GM23248 (cell line): ENCODE measurements around the gene CFAP100. TPM values are rescaled to one million over a fixed set of nuclear protein-coding genes. Genes with fewer than 3 reads are reported as not detected.

Source experiments
- DNase-seq: peaks from one replicate; pipeline ENCODE4 v3.0.0-alpha.2; 2015
- H2AFZ ChIP-seq: fragments of 200-600 bp; sonication (generic); 2 replicates; pipeline ENCODE4 v1.6.1; 2016; ENCODE audit warnings: antibody characterized with exemption
- H3F3A ChIP-seq: fragments of 200-600 bp; sonication (generic); 2 replicates; pipeline ENCODE4 v1.6.1; 2016; ENCODE audit warnings: mild to moderate bottlenecking, antibody characterized with exemption, mixed run types; ENCODE audit not compliant: insufficient read depth
- H3K27ac ChIP-seq: fragments of 200-600 bp; sonication (generic); 2 replicates; pipeline ENCODE4 v1.5.1; 2016; ENCODE audit warnings: mild to moderate bottlenecking
- H3K27me3 ChIP-seq: fragments of 200-600 bp; sonication (generic); replicated peaks from 2 replicates; pipeline ENCODE4 v1.6.1; 2016; ENCODE audit warnings: mild to moderate bottlenecking; ENCODE audit not compliant: insufficient read depth
- H3K36me3 ChIP-seq: fragments of 200-600 bp; sonication (generic); 2 replicates; pipeline ENCODE4 v1.6.1; 2016; ENCODE audit warnings: low read depth, mild to moderate bottlenecking
- H3K4me1 ChIP-seq: fragments of 200-600 bp; sonication (generic); 2 replicates; pipeline ENCODE4 v1.6.1; 2016; ENCODE audit warnings: mild to moderate bottlenecking; ENCODE audit not compliant: insufficient read depth
- H3K4me2 ChIP-seq: fragments of 200-600 bp; sonication (generic); one replicate; pipeline ENCODE4 v1.6.1; 2016; ENCODE audit warnings: mild to moderate bottlenecking; ENCODE audit not compliant: unreplicated experiment
- H3K4me3 ChIP-seq: fragments of 200-600 bp; sonication (generic); 2 replicates; pipeline ENCODE4 v1.5.1; 2016; ENCODE audit warnings: mild to moderate bottlenecking
- H3K79me2 ChIP-seq: fragments of 200-600 bp; sonication (generic); 2 replicates; pipeline ENCODE4 v1.6.1; 2016; ENCODE audit warnings: mild to moderate bottlenecking; ENCODE audit not compliant: insufficient read depth
- H3K9ac ChIP-seq: fragments of 200-600 bp; sonication (generic); 2 replicates; pipeline ENCODE4 v1.6.1; 2016; ENCODE audit warnings: mild to moderate bottlenecking
- H3K9me2 ChIP-seq: fragments of 200-600 bp; sonication (generic); 2 replicates; pipeline ENCODE4 v1.6.1; 2016; ENCODE audit warnings: mixed run types, mild to moderate bottlenecking, moderate library complexity; ENCODE audit not compliant: insufficient read depth
- H3K9me3 ChIP-seq: fragments of 200-600 bp; sonication (generic); one replicate; pipeline ENCODE4 v1.6.1; 2017; ENCODE audit warnings: low read depth
- H4K20me1 ChIP-seq: fragments of 200-600 bp; sonication (generic); 2 replicates; pipeline ENCODE4 v1.6.0; 2016; ENCODE audit not compliant: insufficient read depth
- EZH2 ChIP-seq: fragments of 200-600 bp; sonication (generic); IDR thresholded peaks from 2 replicates; pipeline ENCODE4 v1.6.1; 2018; ENCODE audit warnings: antibody characterized with exemption, mild to moderate bottlenecking; ENCODE audit not compliant: insufficient read depth, poor library complexity, severe bottlenecking
- EZH2phosphoT487 ChIP-seq: fragments of 200-600 bp; sonication (generic); IDR thresholded peaks from 2 replicates; pipeline ENCODE4 v1.6.1; 2018; ENCODE audit warnings: antibody characterized with exemption, moderate library complexity, mild to moderate bottlenecking, low read depth; ENCODE audit not compliant: insufficient read depth
- WGBS, 2 experiments: methylation state at CpG; one replicate each; pipeline ENCODE4 v1.1.6; 2015 to 2017; ENCODE audit warnings: low lambda C conversion rate in 2 of 2, low coverage in 1 of 2; ENCODE audit errors: missing lambda C conversion rate in 2 of 2; 5-methylcytosine and 5-hydroxymethylcytosine counted together
- in situ Hi-C: fragments of 300-500 bp; cut with MboI; formaldehyde crosslinking; loops from 2 replicates; pipeline ENCODE4 v1.15.0; 2020
- polyA plus RNA-seq: library from polyadenylated mRNA; unstranded; fragments of >200 nt; fragmentation: Nextera tagmentation; extraction: Ambion mirVana; gene quantifications from 2 replicates; pipeline ENCODE4 v1.2.1, GENCODE V29; 2016
- total RNA-seq: library from RNA; depleted of rRNA; stranded (reverse); fragments of >200 nt; shearing (Covaris generic); gene quantifications from 2 replicates; pipeline ENCODE4 v1.2.3, GENCODE V29; 2014

Gene CFAP100
- total and polyA plus RNA-seq, 2 experiments from 2014 or later, result not detected

DNA sequence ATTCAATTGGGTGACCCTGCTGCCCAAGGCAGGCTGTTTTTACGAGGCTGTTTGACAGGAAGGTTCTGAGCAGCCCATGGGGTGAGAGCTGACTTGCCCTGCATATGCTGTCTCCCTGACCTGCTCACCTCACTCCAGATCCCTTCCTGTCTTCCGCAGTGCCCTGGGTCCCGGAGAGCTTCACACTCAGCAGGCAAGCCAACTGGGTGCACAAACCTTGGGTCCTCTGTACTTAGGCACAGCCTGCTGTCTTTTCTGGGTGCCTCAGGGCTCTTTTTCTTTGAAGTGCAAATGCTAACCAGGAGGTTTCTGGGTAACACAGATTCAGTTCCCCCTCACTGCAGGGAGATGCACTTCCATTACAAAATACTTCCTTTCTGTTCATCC, 48.1 kb downstream of the CFAP100 start:
- Histone ChIP-seq H3F3A (no peaks in the 10 kb centered on the region), H3K27me3 (no peaks in the 10 kb centered on the region), H3K36me3 (no peaks in the 10 kb centered on the region), H4K20me1 (no peaks in the 10 kb centered on the region), H3K4me1 (no peaks in the 10 kb centered on the region), H3K27ac (no peak overlapping the region), H3K79me2 (no peaks in the 10 kb centered on the region), H3K4me3 (no peak overlapping the region), H3K9me2 (no peaks in the 10 kb centered on the region), H2AFZ (no peak overlapping the region), H3K4me2 (no peak overlapping the region), H3K9me3 (no peaks in the 10 kb centered on the region), H3K9ac (no peak overlapping the region)
- DNase-seq, result no peak
- in situ Hi-C loops, result no loop called here
- WGBS, 2 experiments, result 84 to 86% methylated on average over 3 of the region's 3 CpGs
- TF ChIP-seq EZH2phosphoT487 (no peak), EZH2 (no peak)

DNA sequence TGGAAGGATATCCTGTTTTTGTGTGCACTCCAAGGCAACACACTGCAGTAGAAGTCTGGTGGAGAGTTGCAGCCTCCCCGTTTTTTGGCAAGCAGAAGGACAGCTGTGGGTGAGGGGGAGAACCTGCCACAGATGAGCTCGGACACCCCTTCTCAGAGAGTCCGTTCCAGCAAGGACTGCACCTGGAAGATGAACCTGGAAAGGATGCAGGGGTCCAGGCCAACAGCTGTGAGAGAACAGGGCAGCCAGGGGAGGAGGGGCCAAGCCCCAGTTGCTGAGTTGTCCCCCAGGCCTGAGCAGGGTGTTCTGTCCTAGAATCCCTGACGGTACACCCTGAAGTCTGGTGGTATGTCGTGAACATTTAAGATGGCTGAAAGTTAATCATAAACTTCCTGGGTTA, 50.8 kb downstream of the CFAP100 start:
- Histone ChIP-seq H4K20me1 (no peaks in the 10 kb centered on the region), H3K27ac (no peak overlapping the region), H3K9me3 (no peaks in the 10 kb centered on the region), H3K4me2 (no peak overlapping the region), H3K79me2 (no peaks in the 10 kb centered on the region), H3K9me2 (no peaks in the 10 kb centered on the region), H3K4me1 (no peaks in the 10 kb centered on the region), H2AFZ (no peak overlapping the region), H3K36me3 (no peaks in the 10 kb centered on the region; the same call in 1 of the 2 replicates), H3K9ac (no peak overlapping the region), H3K4me3 (no peak overlapping the region), H3K27me3 (no peaks in the 10 kb centered on the region), H3F3A (no peaks in the 10 kb centered on the region)
- no peak for DNase-seq
- TF ChIP-seq EZH2, result no peak
- TF ChIP-seq EZH2phosphoT487, result no peak
- WGBS, 2 experiments, result 76 to 82% methylated on average over 5 of the region's 5 CpGs
- in situ Hi-C loops, result no loop called here

DNA sequence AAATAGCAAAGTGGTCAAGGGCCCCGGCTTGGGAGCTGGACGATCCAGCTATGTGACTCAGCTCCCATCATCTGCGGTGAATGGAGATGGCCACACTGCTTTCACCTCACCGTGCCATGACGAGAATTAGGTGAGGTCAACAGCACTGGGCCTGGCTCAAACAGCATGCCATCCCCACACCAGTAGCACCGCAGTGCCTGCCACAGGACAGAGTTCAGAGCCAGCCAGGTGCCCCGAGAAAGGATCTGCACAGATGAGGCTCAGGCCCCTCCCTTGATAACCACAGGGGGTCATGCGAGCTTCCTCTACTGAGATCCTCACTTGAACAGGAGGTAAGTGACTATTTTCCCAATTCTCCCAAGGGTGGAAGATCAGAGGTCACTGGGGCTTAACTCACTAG, 51.6 kb downstream of the CFAP100 start:
- H2AFZ ChIP-seq, result no peak overlapping the region
- H3K79me2 ChIP-seq, result no peaks in the 10 kb centered on the region
- 99% methylated on average over 8 of the region's 8 CpGs for WGBS, 2 experiments
- in situ Hi-C loops, result no loop called here
- H3K27me3 ChIP-seq, result no peaks in the 10 kb centered on the region
- H3K9ac ChIP-seq, result no peak overlapping the region
- H3K36me3 ChIP-seq, result no peaks in the 10 kb centered on the region; the same call in 1 of the 2 replicates
- no peak overlapping the region for H3K4me3 ChIP-seq
- no peaks in the 10 kb centered on the region for H3K4me1 ChIP-seq
- no peaks in the 10 kb centered on the region for H3F3A ChIP-seq
- no peak overlapping the region for H3K27ac ChIP-seq
- no peaks in the 10 kb centered on the region for H4K20me1 ChIP-seq
- no peak for DNase-seq
- no peaks in the 10 kb centered on the region for H3K9me2 ChIP-seq
- no peaks in the 10 kb centered on the region for H3K9me3 ChIP-seq
- H3K4me2 ChIP-seq, result no peak overlapping the region
- no peak for TF ChIP-seq EZH2

DNA sequence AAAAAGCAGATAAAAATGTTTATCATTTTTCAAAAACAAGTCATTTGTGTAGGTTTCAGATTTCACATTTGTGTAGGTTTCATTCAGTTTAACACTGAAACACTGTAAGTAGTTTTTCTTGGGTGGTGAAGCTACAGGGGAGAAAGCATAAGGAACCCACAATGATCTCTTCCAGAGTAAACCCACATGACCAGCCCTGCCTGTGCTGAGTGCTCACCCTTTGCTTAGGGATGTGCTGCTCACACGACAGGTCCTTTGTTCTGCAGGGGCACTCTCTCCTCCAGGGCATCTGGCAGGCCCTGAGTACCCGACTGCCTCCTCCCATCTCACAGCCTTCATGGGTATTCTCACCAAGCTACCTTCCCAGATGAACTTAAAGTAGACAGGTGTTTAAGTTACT, 52.1 kb downstream of the CFAP100 start:
- DNase-seq, result no peak
- no peaks in the 10 kb centered on the region for H3K9me2 ChIP-seq
- H2AFZ ChIP-seq, result no peak overlapping the region
- H3F3A ChIP-seq, result no peaks in the 10 kb centered on the region
- in situ Hi-C loops, result no loop called here
- no peak overlapping the region for H3K4me2 ChIP-seq
- H3K9me3 ChIP-seq, result no peaks in the 10 kb centered on the region
- TF ChIP-seq EZH2 (no peak), EZH2phosphoT487 (no peak)
- no peaks in the 10 kb centered on the region for H3K79me2 ChIP-seq
- H3K27me3 ChIP-seq, result no peaks in the 10 kb centered on the region
- no peak overlapping the region for H3K27ac ChIP-seq
- no peak overlapping the region for H3K4me3 ChIP-seq
- H3K4me1 ChIP-seq, result no peaks in the 10 kb centered on the region
- H3K9ac ChIP-seq, result no peak overlapping the region
- no peaks in the 10 kb centered on the region for H4K20me1 ChIP-seq
- 97% methylated on average over 2 of the region's 2 CpGs for WGBS, 2 experiments
- H3K36me3 ChIP-seq, result no peaks in the 10 kb centered on the region; the same call in 1 of the 2 replicates

DNA sequence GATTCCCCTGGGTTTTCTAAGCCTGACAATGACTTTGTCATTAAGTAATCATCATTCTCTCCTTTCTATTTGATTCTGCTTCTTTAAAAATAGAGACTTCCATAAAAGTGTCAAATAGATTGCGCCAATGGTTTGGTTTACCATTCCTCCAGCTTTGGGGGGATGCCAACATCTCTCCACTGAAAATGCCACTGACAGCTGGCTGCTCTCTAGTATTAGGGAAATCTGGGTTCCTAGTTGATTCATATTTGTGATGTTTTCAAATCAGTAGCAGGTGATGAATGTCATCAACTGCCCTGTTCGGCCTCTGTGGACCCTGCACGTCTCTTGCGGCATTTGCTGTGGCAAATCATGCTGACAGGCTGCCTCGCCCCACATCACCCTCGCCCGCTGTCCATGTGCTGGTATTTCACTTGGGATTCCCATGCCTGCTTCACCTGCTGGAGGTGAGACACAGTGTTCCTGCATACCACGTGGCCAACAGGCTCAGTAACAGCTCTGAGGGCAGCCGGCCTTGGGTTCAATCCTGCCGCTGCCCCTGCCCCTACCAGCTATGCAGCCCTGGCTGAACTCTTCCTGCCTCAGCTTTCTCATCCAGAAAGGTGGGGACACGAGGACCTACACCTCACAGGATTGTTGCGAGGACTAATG, 52.9 kb downstream of the CFAP100 start:
- Histone ChIP-seq H3K27me3 (no peaks in the 10 kb centered on the region), H3K4me2 (no peak overlapping the region), H3K9me3 (no peaks in the 10 kb centered on the region), H3K36me3 (no peaks in the 10 kb centered on the region; the same call in 1 of the 2 replicates), H3K79me2 (no peaks in the 10 kb centered on the region), H3K9me2 (no peaks in the 10 kb centered on the region), H2AFZ (no peak overlapping the region), H4K20me1 (no peaks in the 10 kb centered on the region), H3K9ac (no peak overlapping the region), H3K4me3 (no peak overlapping the region), H3F3A (no peaks in the 10 kb centered on the region), H3K27ac (no peak overlapping the region), H3K4me1 (no peaks in the 10 kb centered on the region)
- TF ChIP-seq EZH2 (no peak), EZH2phosphoT487 (no peak)
- WGBS, 2 experiments, result 76 to 78% methylated on average over 12 of the region's 12 CpGs
- DNase-seq, result no peak
- in situ Hi-C loops, result no loop called here
